ENCODE results near the gene ISM2. TPM values are rescaled to one million over a fixed set of nuclear protein-coding genes. Genes with fewer than 3 reads are reported as not detected.

ISM2 gene
- total and polyA plus RNA-seq, 2 of the 13 experiments (the other 11 are each of a cell fraction or from before 2014, with no cell fraction given), result 1.8 to 40.7 TPM

- no peak for TF ChIP-seq AHDC1 (CRISPR knock-in tag; IDR thresholded peaks at IDR 0.05; ENCODE audit: borderline replicate concordance)
- no peak for TF ChIP-seq ZNF513 (CRISPR knock-in tag; conservative IDR thresholded peaks at IDR 0.05)
- no peak for TF ChIP-seq FUBP1 (CRISPR knock-in tag; IDR thresholded peaks at IDR 0.05; ENCODE audit: borderline replicate concordance)
- TF ChIP-seq ZNF142 (CRISPR knock-in tag; IDR thresholded peaks at IDR 0.05), result no peak
- no peak for TF ChIP-seq ZNF83 (CRISPR knock-in tag; IDR thresholded peaks at IDR 0.05; ENCODE audit: borderline replicate concordance)
- no peak for TF ChIP-seq LBX2 (CRISPR knock-in tag; IDR thresholded peaks at IDR 0.05; ENCODE audit: borderline replicate concordance)
- no peak for TF ChIP-seq ZNF691 (CRISPR knock-in tag; IDR thresholded peaks at IDR 0.05; ENCODE audit: borderline replicate concordance, low read depth)
- no peak for TF ChIP-seq TP53 (CRISPR knock-in tag; conservative IDR thresholded peaks at IDR 0.05)
- no peak for TF ChIP-seq NR2F2 (IDR thresholded peaks at IDR 0.05; ENCODE audit: borderline replicate concordance, low read depth)
- no peak for TF ChIP-seq POLR2G (IDR thresholded peaks at IDR 0.05; ENCODE audit: low read depth, low read length)
- no peak for TF ChIP-seq AHR (CRISPR knock-in tag; IDR thresholded peaks at IDR 0.05)
- no peak for TF ChIP-seq RFX3 (CRISPR knock-in tag; IDR thresholded peaks at IDR 0.05)
Measured at GRCh38 chr14:77508249-77508648, 9.6 kb upstream of the ISM2 start (continued).

All from HepG2 (cell line).